Hematopoietic multipotent progenitor cell treated with erythropoietin and hydrocortisone succinate and interleukin-3 and kit ligand, for 17 days (in vitro differentiated cells): Measurements from ENCODE around the gene PHACTR1.

ENCODE experiments used
- DNase-seq: peaks from one replicate; pipeline ENCODE4 v3.0.0-alpha.2; 2015; ENCODE audit warnings: low spot score

PHACTR1 gene

DNA sequence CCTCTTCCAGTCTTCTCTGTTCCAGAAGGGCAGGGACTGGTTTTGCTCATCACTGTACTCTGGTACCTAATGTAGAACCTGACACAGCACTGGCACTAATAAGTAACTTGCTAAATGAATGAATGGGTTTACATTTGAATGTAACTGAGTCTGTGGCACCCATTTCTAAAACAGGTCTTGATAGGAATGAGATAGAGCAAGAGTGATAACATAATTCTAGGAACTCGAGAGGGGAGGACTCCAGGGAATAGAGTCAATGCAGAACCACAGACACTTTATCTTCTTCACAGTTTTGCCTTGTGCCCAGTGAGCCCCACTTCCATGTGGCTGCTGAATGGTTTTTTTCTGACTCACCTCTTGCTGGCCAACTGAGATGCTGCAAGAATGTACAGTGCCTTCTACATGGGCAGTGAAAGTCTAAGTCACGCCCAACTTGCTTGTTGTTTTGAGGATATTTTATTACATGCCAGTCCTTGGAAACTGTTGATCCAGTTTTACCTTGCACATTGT, 550.6 kb downstream of the PHACTR1 start:
- no peak for DNase-seq

GRCh38 chr6:13268913-13269518, 552.4 kb downstream of the PHACTR1 start:
- no peak for DNase-seq

GRCh38 chr6:13272131-13273046, 555.8 kb downstream of the PHACTR1 start:
- no peak for DNase-seq

DNA sequence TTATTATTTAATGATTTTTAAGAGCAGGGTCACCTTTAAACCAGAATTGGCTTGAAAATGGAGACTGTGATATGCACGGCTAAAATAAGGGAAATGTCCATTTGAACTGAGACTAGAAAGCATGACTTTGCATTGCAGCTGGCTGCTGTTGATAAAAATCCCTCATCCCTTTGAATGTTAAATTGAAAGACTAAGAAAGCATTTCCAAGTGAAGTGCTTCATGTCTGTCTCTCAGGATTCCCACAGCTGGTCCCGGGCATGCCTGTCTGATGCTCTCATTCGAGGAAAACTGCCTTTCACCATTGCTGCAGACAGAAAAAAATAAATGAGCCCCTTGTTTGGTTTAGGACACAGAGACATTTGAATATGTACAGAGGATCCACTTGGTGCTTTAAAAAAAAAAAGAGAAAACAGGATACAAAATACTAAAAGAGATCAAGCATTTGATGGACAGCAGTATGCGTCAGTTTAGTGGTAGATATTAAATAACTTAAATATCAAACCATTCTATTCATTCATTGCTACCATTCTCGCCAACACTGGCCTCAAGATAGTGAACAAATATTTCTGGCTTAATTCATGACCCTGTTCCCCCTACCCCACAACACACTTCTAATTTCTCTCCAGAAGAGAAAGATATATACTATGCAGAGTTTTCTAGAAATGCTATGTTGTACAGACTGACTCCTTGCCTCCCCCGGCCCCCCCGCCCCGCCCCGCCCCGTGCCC, 556.8 kb downstream of the PHACTR1 start:
- DNase-seq = peak; percentile 18

DNA sequence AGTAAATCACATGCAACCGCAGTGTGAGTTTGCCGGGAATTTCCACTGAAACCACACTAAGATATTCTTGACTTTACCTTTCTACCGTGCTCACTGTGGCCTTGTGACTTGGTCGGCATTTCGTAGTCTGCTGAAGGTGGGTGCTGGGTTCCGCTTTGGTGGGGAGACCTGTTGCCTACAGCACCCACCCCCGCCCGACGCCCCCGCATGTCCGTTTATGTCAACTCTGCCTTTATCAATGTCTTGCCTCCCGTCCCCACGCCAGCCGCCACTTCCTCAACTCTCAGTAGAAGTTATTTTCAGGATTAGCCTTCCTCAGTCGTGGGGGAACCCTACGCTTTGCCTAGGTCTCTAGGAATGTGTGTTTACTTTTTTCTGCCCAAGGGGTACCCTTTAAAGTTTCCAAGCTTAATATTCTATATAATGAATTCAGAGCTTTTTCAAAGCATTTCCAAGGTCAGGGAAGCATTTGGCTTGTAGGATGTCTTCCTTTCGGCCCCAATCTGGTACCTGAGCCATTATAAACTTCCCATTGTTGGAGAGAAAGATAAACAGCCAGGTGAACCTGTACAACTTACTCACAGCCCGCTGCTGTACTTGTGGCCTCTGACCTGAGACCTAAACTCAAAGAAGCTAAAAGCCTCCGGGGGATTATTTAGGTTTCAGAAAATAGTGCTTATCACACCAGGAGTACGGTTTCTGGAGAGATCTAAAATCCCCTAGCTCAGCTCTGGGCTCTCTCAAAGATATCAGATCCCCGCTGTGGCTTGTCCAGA, 557.6 kb downstream of the PHACTR1 start:
- no peak for DNase-seq

GRCh38 chr6:13274707-13275434, 558.3 kb downstream of the PHACTR1 start:
- DNase-seq = no peak

GRCh38 chr6:13275435-13275989, 558.9 kb downstream of the PHACTR1 start:
- no peak for DNase-seq

- DNase-seq = no peak
Measured at GRCh38 chr6:13277231-13277630, 560.7 kb downstream of the PHACTR1 start.

- no peak for DNase-seq
Measured at GRCh38 chr6:13278164-13278563, 561.6 kb downstream of the PHACTR1 start.

DNA sequence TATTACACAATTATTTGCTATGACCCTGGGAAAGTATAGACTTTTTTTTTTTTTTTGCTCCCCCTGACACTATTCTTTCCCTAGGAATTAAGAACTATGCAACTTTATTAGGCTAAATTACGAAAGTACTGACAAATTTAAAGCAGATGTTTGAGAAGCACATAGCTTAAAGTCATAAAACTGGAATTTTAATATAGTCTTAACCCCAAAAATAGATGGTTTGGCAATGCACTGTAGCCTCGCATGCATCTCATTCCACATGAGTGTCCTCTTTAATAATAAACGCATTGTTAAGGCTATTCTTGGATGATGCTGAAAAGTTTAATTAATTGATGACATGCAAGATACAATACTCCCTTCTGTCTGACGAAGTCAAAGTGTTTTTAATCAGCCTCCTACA, 562.4 kb downstream of the PHACTR1 start:
- DNase-seq = no peak

DNA sequence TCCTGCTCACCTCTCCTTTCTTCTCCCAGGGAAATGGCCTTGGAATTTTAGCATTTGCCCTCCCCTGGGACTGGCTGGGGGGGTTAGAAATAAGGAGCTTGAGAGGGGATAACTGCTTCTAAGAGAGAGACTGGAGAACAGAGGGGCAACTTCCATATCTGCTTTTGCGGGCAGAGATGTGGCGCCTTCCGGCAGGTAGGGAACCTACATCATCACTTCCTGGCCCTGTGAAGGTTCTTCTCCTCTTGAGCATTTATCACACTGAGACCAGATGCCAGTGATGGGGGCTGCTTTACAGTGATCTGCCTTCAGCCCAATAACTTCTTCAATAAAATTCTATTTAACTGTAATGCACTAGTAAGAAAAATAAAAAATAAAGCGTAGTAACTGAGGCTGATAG, 563.7 kb downstream of the PHACTR1 start:
- DNase-seq = no peak

GRCh38 chr6:13281686-13282085, 565.1 kb downstream of the PHACTR1 start:
- no peak for DNase-seq

DNA sequence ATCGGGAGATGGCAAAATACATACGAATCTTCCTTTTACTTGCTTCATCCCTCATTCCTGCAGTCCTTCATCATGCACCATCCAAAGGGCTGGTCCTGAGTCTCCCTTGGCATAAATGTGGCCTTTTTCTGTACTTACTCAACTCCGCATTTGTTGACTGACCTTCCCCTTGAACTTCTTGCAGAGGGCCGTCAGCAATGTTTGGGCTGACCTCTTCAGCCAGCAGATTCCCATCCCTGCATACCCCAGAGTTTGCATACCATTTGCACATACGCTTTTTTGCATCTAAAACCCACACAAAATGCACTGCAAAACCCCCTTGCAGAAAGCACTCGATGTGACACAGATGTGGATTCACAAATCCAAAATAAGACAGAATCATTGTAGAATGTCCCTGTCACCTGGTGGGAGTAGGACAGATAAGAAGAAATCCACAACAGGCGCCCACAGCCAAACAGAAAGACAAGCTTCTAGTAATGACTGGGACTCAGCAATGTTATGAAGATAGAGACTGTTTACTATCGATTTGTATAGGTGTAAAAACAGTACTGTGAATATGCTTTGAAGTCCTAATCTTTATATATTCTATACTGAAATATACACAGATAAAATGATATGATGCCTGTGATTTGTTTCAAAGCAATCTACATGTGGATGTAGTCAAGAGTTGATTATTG, 566.0 kb downstream of the PHACTR1 start:
- no peak for DNase-seq

DNA sequence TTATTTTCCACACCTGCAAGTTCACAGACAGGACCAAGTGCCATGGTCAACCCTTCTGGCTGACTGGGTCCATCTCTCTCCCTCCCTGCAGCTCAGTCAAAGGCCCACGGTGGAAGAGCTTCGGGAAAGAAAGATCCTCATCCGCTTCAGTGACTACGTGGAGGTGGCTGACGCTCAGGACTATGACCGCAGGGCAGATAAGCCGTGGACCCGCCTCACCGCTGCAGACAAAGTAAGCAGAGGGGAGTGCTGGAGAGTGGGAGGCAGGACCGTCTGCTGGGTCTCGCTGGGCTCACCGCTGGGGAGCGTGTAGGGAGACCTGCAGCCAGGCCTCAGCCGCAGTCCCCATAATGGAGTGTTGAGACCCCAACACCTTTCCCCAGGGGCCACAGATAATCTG, 566.8 kb downstream of the PHACTR1 start:
- no peak for DNase-seq

GRCh38 chr6:13284646-13285045, 568.1 kb downstream of the PHACTR1 start:
- no peak for DNase-seq

- DNase-seq = no peak
Measured at GRCh38 chr6:13285705-13286104, 569.1 kb downstream of the PHACTR1 start.

DNA sequence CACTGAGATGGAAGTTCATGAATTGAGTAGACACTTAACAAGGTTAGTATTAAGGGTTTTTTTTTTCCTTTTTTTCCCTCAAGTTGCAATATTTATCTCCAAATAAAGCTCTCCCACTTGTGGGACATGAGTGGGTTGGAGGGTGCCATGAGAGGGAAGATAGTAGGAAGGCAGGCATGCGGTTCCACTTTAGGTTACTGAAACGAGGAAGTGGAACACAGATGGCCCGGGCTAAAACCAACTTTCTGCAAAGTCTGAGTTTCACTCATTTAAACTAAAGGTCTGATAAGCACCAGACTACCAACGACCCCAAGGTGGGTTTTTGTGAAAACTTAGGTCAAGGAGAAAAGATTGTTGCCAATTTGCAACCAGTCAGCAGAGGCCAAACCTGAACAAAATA, 569.6 kb downstream of the PHACTR1 start:
- DNase-seq = no peak

GRCh38 chr6:13287104-13287503, 570.5 kb downstream of the PHACTR1 start:
- DNase-seq = no peak

DNA sequence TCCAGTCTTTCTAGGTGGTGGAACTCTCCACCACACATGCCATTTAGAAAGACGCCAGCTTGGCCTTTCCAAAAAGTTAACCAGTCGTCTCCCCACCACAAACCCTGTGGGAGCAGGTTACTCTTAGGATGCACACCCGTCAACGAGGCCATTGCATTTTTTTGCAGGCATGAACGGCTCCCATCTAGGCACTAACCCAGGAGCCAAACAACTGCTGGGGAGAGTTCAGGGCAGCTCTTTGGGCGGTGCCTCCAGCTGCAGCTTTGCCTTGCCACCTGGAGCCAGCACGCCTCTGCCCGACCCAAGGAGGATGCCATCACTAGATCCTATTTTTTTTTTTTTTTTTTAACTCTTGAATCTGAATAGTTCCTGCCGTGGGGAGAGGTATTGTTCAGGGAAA, 571.9 kb downstream of the PHACTR1 start:
- no peak for DNase-seq

DNA sequence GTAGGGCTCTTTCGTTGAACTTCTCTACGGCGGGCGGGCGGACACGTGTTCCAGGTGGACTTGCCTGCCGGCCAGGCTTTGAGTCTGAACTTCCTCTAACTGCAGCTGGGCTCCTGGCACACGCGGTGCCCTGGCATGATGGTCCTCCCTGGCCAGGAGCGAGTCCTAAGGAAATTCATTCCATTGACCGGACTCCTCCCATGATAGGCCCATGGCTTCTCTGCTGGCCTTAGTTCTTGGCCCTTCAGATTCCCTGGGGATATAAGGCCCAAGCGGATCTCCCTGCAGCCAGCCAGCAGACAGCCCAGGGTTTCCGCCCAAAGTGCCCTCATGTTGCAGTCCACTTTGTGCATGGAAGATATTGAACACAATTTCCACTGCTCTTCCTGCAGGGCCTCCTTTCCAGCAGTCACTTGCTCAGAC, 572.4 kb downstream of the PHACTR1 start:
- DNase-seq = no peak
